ENCODE measurements around the gene BTNL9. TPM values are rescaled to one million over a fixed set of nuclear protein-coding genes. Genes with fewer than 3 reads are reported as not detected.

The BTNL9 gene
- total RNA-seq, 3 donors from 2014 or later (not counting 1 experiment from before 2014, with no cell fraction given) = 0.54 TPM; not detected in 2

DNA sequence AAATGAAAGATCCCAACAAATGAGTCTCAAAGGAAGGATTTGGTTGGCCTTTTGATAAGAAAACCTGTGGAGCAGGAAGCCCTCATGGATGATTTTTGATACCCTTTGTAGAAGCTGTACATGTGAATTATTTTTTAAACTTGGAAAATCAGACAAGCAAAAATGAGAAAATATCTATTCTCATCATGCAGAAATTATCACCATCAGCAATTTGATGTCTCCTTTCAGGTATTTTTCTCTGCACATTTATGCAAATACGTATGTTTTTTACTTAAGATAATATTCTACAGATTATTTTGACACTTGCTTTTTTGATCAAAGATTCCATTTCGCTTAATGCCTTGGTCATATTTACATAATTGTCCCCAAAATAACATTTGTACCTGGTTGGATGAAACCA is 7.2 kb downstream of the BTNL9 start:
- Histone ChIP-seq H3K36me3 (ENCODE audit: control insufficient read depth, insufficient read depth, low read length) (no peaks in the 10 kb centered on the region), H3K27ac (ENCODE audit: low read length) (no peak overlapping the region), H3K9me3 (ENCODE audit: control insufficient read depth, insufficient read depth, low read length) (no peaks in the 10 kb centered on the region), H3K4me3 (ENCODE audit: low read length) (no peak overlapping the region), H3K4me1 (ENCODE audit: control insufficient read depth, insufficient read depth, low read length) (no peaks in the 10 kb centered on the region), H3K27me3 (ENCODE audit: control insufficient read depth, insufficient read depth, low read length) (peaks cover 19% of the 10 kb centered on the region)
- H3K4me3 Mint-ChIP-seq = no peak overlapping the region
- peaks cover 30 to 37% of the 10 kb centered on the region in 2 donors for H3K27me3 Mint-ChIP-seq (ENCODE audit: low read depth in 2 of 2)
- 82% methylated on average over 2 of the region's 2 CpGs for WGBS (ENCODE audit: insufficient coverage)
- no peaks in the 10 kb centered on the region for H3K9me3 Mint-ChIP-seq
- TF ChIP-seq, protein P1, sequence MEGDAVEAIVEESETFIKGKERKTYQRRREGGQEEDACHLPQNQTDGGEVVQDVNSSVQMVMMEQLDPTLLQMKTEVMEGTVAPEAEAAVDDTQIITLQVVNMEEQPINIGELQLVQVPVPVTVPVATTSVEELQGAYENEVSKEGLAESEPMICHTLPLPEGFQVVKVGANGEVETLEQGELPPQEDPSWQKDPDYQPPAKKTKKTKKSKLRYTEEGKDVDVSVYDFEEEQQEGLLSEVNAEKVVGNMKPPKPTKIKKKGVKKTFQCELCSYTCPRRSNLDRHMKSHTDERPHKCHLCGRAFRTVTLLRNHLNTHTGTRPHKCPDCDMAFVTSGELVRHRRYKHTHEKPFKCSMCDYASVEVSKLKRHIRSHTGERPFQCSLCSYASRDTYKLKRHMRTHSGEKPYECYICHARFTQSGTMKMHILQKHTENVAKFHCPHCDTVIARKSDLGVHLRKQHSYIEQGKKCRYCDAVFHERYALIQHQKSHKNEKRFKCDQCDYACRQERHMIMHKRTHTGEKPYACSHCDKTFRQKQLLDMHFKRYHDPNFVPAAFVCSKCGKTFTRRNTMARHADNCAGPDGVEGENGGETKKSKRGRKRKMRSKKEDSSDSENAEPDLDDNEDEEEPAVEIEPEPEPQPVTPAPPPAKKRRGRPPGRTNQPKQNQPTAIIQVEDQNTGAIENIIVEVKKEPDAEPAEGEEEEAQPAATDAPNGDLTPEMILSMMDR (IDR thresholded peaks at IDR 0.05) = no peak
- no peak for ATAC-seq
- no peak for DNase-seq
- no peaks in the 10 kb centered on the region for H3K36me3 Mint-ChIP-seq
- H3K4me1 Mint-ChIP-seq = peaks cover 5% of the 10 kb centered on the region in 2 donors
- intact Hi-C loops (cut with micrococcal nuclease) = no loop called here
- H3K27ac Mint-ChIP-seq = no peak overlapping the region

DNA sequence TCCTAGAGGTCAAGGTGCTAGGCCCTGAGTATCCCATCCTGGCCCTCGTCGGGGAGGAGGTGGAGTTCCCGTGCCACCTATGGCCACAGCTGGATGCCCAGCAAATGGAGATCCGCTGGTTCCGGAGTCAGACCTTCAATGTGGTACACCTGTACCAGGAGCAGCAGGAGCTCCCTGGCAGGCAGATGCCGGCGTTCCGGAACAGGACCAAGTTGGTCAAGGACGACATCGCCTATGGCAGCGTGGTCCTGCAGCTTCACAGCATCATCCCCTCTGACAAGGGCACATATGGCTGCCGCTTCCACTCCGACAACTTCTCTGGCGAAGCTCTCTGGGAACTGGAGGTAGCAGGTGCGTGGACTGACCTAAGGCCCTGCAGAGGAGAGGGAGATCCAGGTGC is 7.9 kb downstream of the BTNL9 start:
- Histone ChIP-seq H3K4me1 (ENCODE audit: control insufficient read depth, insufficient read depth, low read length) (no peaks in the 10 kb centered on the region), H3K27ac (ENCODE audit: low read length) (no peak overlapping the region), H3K36me3 (ENCODE audit: control insufficient read depth, insufficient read depth, low read length) (no peaks in the 10 kb centered on the region), H3K4me3 (ENCODE audit: low read length) (no peak overlapping the region), H3K9me3 (ENCODE audit: control insufficient read depth, insufficient read depth, low read length) (no peaks in the 10 kb centered on the region), H3K27me3 (ENCODE audit: control insufficient read depth, insufficient read depth, low read length) (peaks cover 19% of the 10 kb centered on the region)
- ATAC-seq = no peak
- Mint-ChIP-seq H3K27me3 (ENCODE audit: low read depth in 2 of 2) (peaks cover 31 to 34% of the 10 kb centered on the region in 2 donors), H3K36me3 (no peaks in the 10 kb centered on the region), H3K9me3 (no peaks in the 10 kb centered on the region), H3K4me1 (peaks cover 6 to 7% of the 10 kb centered on the region in 2 donors), H3K4me3 (no peak overlapping the region), H3K27ac (no peak overlapping the region)
- TF ChIP-seq, protein P1 (IDR thresholded peaks at IDR 0.05) = no peak
- 94% methylated on average over 15 of the region's 15 CpGs for WGBS (ENCODE audit: insufficient coverage)
- no peak for DNase-seq
- intact Hi-C loops (cut with micrococcal nuclease) = no loop called here

DNA sequence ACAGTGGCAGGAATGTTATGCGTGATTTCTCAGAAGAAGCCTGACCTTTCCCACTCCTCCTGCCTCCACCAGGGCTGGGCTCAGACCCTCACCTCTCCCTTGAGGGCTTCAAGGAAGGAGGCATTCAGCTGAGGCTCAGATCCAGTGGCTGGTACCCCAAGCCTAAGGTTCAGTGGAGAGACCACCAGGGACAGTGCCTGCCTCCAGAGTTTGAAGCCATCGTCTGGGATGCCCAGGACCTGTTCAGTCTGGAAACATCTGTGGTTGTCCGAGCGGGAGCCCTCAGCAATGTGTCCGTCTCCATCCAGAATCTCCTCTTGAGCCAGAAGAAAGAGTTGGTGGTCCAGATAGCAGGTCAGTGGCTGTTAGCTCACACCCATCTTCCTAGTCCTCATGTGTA is 9.9 kb downstream of the BTNL9 start:
- H3K4me3 Mint-ChIP-seq = no peak overlapping the region
- 91% methylated on average over 5 of the region's 5 CpGs for WGBS (ENCODE audit: insufficient coverage)
- peaks cover 46 to 49% of the 10 kb centered on the region in 2 donors for H3K27me3 Mint-ChIP-seq (ENCODE audit: low read depth in 2 of 2)
- TF ChIP-seq, protein P1 (IDR thresholded peaks at IDR 0.05) = no peak
- no peaks in the 10 kb centered on the region for H3K9me3 Mint-ChIP-seq
- no peak overlapping the region for H3K27ac Mint-ChIP-seq
- no peak overlapping the region for H3K27ac ChIP-seq (ENCODE audit: low read length)
- no peak overlapping the region for H3K4me3 ChIP-seq (ENCODE audit: low read length)
- H3K4me1 ChIP-seq (ENCODE audit: control insufficient read depth, insufficient read depth, low read length) = peaks cover 8% of the 10 kb centered on the region
- H3K27me3 ChIP-seq (ENCODE audit: control insufficient read depth, insufficient read depth, low read length) = peaks cover 32% of the 10 kb centered on the region
- no peaks in the 10 kb centered on the region for H3K9me3 ChIP-seq (ENCODE audit: control insufficient read depth, insufficient read depth, low read length)
- intact Hi-C loops (cut with micrococcal nuclease) = no loop called here
- no peak for ATAC-seq
- DNase-seq = no peak
- peaks cover 22% of the 10 kb centered on the region in 2 donors for H3K4me1 Mint-ChIP-seq
- no peaks in the 10 kb centered on the region for H3K36me3 Mint-ChIP-seq
- no peaks in the 10 kb centered on the region for H3K36me3 ChIP-seq (ENCODE audit: control insufficient read depth, insufficient read depth, low read length)

All from natural killer cell (primary cell).